Measurements from ENCODE around the gene TAPBPL.
A peak's percentile ranks its signal among the peaks of the same experiment; 100 is the strongest.
"Not testable (repeated sequence)": the region's sequence is repeated elsewhere in the genome, so short reads cannot be mapped to it uniquely, and the experiment has no call there.

Gene TAPBPL

GRCh38 chr12:6425590-6426531 lies 26.0 kb upstream of the TAPBPL start:
- no peak overlapping the region for H3K27ac ChIP-seq (ENCODE audit: low read length)
- H3K4me1 ChIP-seq (ENCODE audit: control insufficient read depth, insufficient read depth, low read length) = peaks cover 17% of the 10 kb centered on the region
- no peak overlapping the region for H3K4me3 ChIP-seq (ENCODE audit: low read length in 2 of 2)
- no peaks in the 10 kb centered on the region for H3K27me3 ChIP-seq (ENCODE audit: control insufficient read depth in 1 of 2, insufficient read depth in 2 of 2, low read length in 2 of 2)
- H3K9ac ChIP-seq (ENCODE audit: low read length in 2 of 2) = no peak overlapping the region
- H3K9me3 ChIP-seq (ENCODE audit: control insufficient read depth in 2 of 2, low read length in 2 of 2) = no peaks in the 10 kb centered on the region
- no peaks in the 10 kb centered on the region for H3K36me3 ChIP-seq (ENCODE audit: control insufficient read depth in 2 of 2, insufficient read depth in 2 of 2, low read length in 2 of 2)

GRCh38 chr12:6426882-6427671 lies 24.8 kb upstream of the TAPBPL start:
- H3K36me3 ChIP-seq (ENCODE audit: control insufficient read depth in 2 of 2, insufficient read depth in 2 of 2, low read length in 2 of 2) = no peaks in the 10 kb centered on the region
- H3K4me1 ChIP-seq (ENCODE audit: control insufficient read depth, insufficient read depth, low read length) = peaks cover 22% of the 10 kb centered on the region
- no peaks in the 10 kb centered on the region for H3K27me3 ChIP-seq (ENCODE audit: control insufficient read depth in 1 of 2, insufficient read depth in 2 of 2, low read length in 2 of 2)
- H3K27ac ChIP-seq (ENCODE audit: low read length) = no peak overlapping the region
- H3K4me3 ChIP-seq (ENCODE audit: low read length in 2 of 2) = no peak overlapping the region
- H3K9me3 ChIP-seq (ENCODE audit: control insufficient read depth in 2 of 2, low read length in 2 of 2) = no peaks in the 10 kb centered on the region
- H3K9ac ChIP-seq (ENCODE audit: low read length in 2 of 2) = no peak overlapping the region

DNA sequence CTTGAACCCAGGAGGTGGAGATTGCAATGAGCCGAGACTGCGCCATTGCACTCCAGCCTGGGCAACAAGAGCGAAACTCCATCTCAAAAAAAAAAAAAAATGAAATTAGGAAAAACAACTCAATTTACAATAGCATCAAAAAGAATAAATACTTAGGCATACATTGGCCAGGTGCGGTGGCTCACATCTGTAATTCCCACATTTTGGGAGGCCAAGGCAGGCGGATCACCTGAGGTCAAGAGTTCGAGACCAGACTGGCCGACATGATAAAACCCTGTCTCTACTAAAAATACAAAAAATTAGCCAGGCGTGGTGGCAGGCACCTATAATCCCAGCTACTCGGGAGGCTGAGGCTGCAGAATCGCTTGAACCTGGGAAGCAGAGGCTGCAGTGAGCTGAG lies 24.0 kb upstream of the TAPBPL start:
- not testable (repeated sequence) for H3K36me3 ChIP-seq (ENCODE audit: control insufficient read depth in 2 of 2, insufficient read depth in 2 of 2, low read length in 2 of 2); H3K4me3 ChIP-seq (ENCODE audit: low read length in 2 of 2); H3K9ac ChIP-seq (ENCODE audit: low read length in 2 of 2); H3K27ac ChIP-seq (ENCODE audit: low read length); H3K9me3 ChIP-seq (ENCODE audit: control insufficient read depth in 2 of 2, low read length in 2 of 2); H3K27me3 ChIP-seq (ENCODE audit: control insufficient read depth in 1 of 2, insufficient read depth in 2 of 2, low read length in 2 of 2)
- H3K4me1 ChIP-seq (ENCODE audit: control insufficient read depth, insufficient read depth, low read length) = peaks cover 22% of the 10 kb centered on the region

DNA sequence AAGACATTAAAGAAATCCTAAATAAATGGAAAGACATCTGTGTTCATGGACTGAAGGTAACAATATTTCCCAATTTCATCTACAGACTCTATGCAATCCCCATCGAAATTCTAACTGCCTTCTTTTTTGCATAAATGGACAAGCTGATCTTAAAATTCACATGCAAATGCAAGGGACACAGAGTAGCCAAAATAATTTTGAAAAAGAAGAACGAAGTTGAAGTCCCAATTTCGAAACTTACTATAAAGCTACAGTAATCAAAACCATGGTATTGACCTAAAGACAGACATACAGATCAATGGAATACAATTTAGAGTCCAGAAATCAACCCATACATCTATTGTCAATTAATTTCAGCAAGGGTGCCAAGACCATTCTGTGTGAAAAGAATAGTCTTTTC lies 23.5 kb upstream of the TAPBPL start:
- Histone ChIP-seq H3K36me3 (ENCODE audit: control insufficient read depth in 2 of 2, insufficient read depth in 2 of 2, low read length in 2 of 2) (no peaks in the 10 kb centered on the region), H3K27ac (ENCODE audit: low read length) (no peak overlapping the region), H3K9me3 (ENCODE audit: control insufficient read depth in 2 of 2, low read length in 2 of 2) (no peaks in the 10 kb centered on the region), H3K9ac (ENCODE audit: low read length in 2 of 2) (no peak overlapping the region), H3K27me3 (ENCODE audit: control insufficient read depth in 1 of 2, insufficient read depth in 2 of 2, low read length in 2 of 2) (no peaks in the 10 kb centered on the region), H3K4me3 (ENCODE audit: low read length in 2 of 2) (no peak overlapping the region), H3K4me1 (ENCODE audit: control insufficient read depth, insufficient read depth, low read length) (peaks cover 22% of the 10 kb centered on the region)

- H3K9me3 ChIP-seq (ENCODE audit: control insufficient read depth in 2 of 2, low read length in 2 of 2) = no peaks in the 10 kb centered on the region
- H3K36me3 ChIP-seq (ENCODE audit: control insufficient read depth in 2 of 2, insufficient read depth in 2 of 2, low read length in 2 of 2) = no peaks in the 10 kb centered on the region
- no peaks in the 10 kb centered on the region for H3K27me3 ChIP-seq (ENCODE audit: control insufficient read depth in 1 of 2, insufficient read depth in 2 of 2, low read length in 2 of 2)
- peak overlapping the region; percentile 63 to 82 for H3K9ac ChIP-seq (ENCODE audit: low read length in 2 of 2)
- H3K4me1 ChIP-seq (ENCODE audit: control insufficient read depth, insufficient read depth, low read length) = peaks cover 14% of the 10 kb centered on the region
- peak overlapping the region; percentile 69 to 71 for H3K4me3 ChIP-seq (ENCODE audit: low read length in 2 of 2)
- H3K27ac ChIP-seq (ENCODE audit: low read length) = peak overlapping the region; percentile 90
Measured at GRCh38 chr12:6430124-6430989, 21.5 kb upstream of the TAPBPL start.

GRCh38 chr12:6432991-6433390 lies 18.9 kb upstream of the TAPBPL start:
- H3K27me3 ChIP-seq (ENCODE audit: control insufficient read depth in 1 of 2, insufficient read depth in 2 of 2, low read length in 2 of 2) = no peaks in the 10 kb centered on the region
- H3K4me1 ChIP-seq (ENCODE audit: control insufficient read depth, insufficient read depth, low read length) = peaks cover 14% of the 10 kb centered on the region
- no peaks in the 10 kb centered on the region for H3K9me3 ChIP-seq (ENCODE audit: control insufficient read depth in 2 of 2, low read length in 2 of 2)
- H3K27ac ChIP-seq (ENCODE audit: low read length) = no peak overlapping the region
- H3K9ac ChIP-seq (ENCODE audit: low read length in 2 of 2) = no peak overlapping the region
- no peaks in the 10 kb centered on the region for H3K36me3 ChIP-seq (ENCODE audit: control insufficient read depth in 2 of 2, insufficient read depth in 2 of 2, low read length in 2 of 2)
- no peak overlapping the region for H3K4me3 ChIP-seq (ENCODE audit: low read length in 2 of 2)

GRCh38 chr12:6434205-6435140 lies 17.4 kb upstream of the TAPBPL start:
- peaks cover 4 to 5% of the 10 kb centered on the region in 2 donors for H3K36me3 ChIP-seq (ENCODE audit: control insufficient read depth in 2 of 2, insufficient read depth in 2 of 2, low read length in 2 of 2)
- peaks cover 14% of the 10 kb centered on the region for H3K4me1 ChIP-seq (ENCODE audit: control insufficient read depth, insufficient read depth, low read length)
- H3K27me3 ChIP-seq (ENCODE audit: control insufficient read depth in 1 of 2, insufficient read depth in 2 of 2, low read length in 2 of 2) = no peaks in the 10 kb centered on the region
- no peak overlapping the region for H3K9ac ChIP-seq (ENCODE audit: low read length in 2 of 2)
- no peak overlapping the region for H3K4me3 ChIP-seq (ENCODE audit: low read length in 2 of 2)
- no peak overlapping the region for H3K27ac ChIP-seq (ENCODE audit: low read length)
- H3K9me3 ChIP-seq (ENCODE audit: control insufficient read depth in 2 of 2, low read length in 2 of 2) = no peaks in the 10 kb centered on the region

DNA sequence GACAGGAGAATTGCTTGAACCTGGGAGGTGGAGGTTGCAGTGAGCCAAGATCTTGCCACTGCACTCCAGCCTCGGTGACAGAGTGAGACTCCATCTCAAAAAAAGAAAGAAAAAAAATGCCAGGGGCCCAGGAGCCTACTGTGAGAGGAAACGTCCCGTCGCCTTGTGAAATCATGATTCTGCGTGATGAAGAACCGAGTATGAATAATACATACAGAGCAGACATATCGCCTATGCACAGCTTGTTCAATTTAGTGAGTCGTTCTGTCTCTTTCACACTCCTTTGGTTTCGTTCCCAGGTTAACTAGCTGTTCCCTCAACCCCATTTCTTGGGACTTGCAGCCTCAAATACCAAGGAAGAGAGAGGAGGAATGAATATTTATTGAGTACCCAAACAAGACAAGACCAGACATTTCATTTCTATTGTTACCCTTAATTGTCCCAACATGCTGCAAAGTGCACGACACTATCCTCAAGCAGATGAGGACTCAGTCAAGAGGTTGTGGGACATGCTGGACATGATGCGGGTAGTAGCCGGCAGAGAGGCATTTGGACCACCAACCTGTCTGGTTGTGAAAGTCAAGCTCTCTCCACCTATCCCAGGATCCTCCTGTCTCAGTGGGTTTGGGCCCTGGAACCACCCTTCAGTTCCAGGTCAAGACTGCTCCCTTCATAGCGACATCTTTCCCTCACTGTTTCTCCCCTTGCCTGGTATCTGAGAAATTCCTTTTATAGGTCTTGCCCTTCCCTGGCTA lies 15.7 kb upstream of the TAPBPL start:
- H3K4me1 ChIP-seq (ENCODE audit: control insufficient read depth, insufficient read depth, low read length) = peaks cover 1% of the 10 kb centered on the region
- H3K36me3 ChIP-seq (ENCODE audit: control insufficient read depth in 2 of 2, insufficient read depth in 2 of 2, low read length in 2 of 2) = peaks cover 8 to 10% of the 10 kb centered on the region in 2 donors
- no peak overlapping the region for H3K4me3 ChIP-seq (ENCODE audit: low read length in 2 of 2)
- no peaks in the 10 kb centered on the region for H3K27me3 ChIP-seq (ENCODE audit: control insufficient read depth in 1 of 2, insufficient read depth in 2 of 2, low read length in 2 of 2)
- no peaks in the 10 kb centered on the region for H3K9me3 ChIP-seq (ENCODE audit: control insufficient read depth in 2 of 2, low read length in 2 of 2)
- H3K27ac ChIP-seq (ENCODE audit: low read length) = no peak overlapping the region
- H3K9ac ChIP-seq (ENCODE audit: low read length in 2 of 2) = no peak overlapping the region

DNA sequence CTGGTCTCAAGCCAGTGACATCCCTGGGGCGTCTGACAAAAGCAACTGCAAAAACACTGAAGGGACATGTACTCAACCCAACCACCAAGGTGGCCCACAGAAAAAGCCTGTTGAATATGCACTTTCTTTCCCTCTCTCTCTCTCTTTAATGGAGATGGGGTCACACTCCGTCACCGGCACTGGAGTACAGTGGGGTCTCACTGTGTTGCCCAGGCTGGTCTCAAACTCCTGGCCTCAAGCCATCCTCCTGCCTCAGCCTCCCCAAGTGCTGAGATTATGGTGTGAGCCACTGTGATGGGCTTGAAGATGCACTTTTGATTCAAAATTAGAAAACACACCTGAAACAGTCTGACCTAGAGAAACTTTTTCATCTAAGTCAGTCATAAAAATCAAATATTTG lies 14.3 kb upstream of the TAPBPL start:
- Histone ChIP-seq H3K4me1 (ENCODE audit: control insufficient read depth, insufficient read depth, low read length) (no peaks in the 10 kb centered on the region), H3K27me3 (ENCODE audit: control insufficient read depth in 1 of 2, insufficient read depth in 2 of 2, low read length in 2 of 2) (no peaks in the 10 kb centered on the region)

More for the DNA sequence above, 14.3 kb upstream of the TAPBPL start:
- no peak overlapping the region for H3K9ac ChIP-seq (ENCODE audit: low read length in 2 of 2)
- no peak overlapping the region for H3K4me3 ChIP-seq (ENCODE audit: low read length in 2 of 2)
- no peak overlapping the region for H3K27ac ChIP-seq (ENCODE audit: low read length)
- no peaks in the 10 kb centered on the region for H3K9me3 ChIP-seq (ENCODE audit: control insufficient read depth in 2 of 2, low read length in 2 of 2)
- peaks cover 11 to 16% of the 10 kb centered on the region in 2 donors for H3K36me3 ChIP-seq (ENCODE audit: control insufficient read depth in 2 of 2, insufficient read depth in 2 of 2, low read length in 2 of 2)

All from stomach smooth muscle (tissue), 2 donors.